Right atrium auricular region (tissue), 2 donors: ENCODE data around the gene UBN1. TPM values are rescaled to one million over a fixed set of nuclear protein-coding genes. Genes with fewer than 3 reads are reported as not detected.

ENCODE experiments used
- DNase-seq: peaks from one replicate; pipeline ENCODE4 v3.0.0-alpha.2; 2019; ENCODE audit warnings: low spot score
- H3K27ac ChIP-seq, 2 donors: fragments of 200-600 bp; sonication (generic); 1 replicate in 1 of 2; 2 replicates in 1 of 2; pipeline ENCODE4 v1.5.1; 2016 to 2019
- H3K27me3 ChIP-seq, 2 donors: fragments of 200-600 bp; sonication (generic); one replicate each; pipeline versions ENCODE4 v1.5.1 to v1.6.0; 2017 to 2019
- H3K36me3 ChIP-seq: fragments of 200-600 bp; sonication (generic); one replicate; pipeline ENCODE4 v1.5.1; 2016
- H3K4me1 ChIP-seq, 2 donors: fragments of 200-600 bp; sonication (generic); one replicate each; pipeline versions ENCODE4 v1.5.1 to v1.6.0; 2017 to 2019
- H3K4me3 ChIP-seq, 2 donors: fragments of 200-600 bp; sonication (generic); 1 replicate in 1 of 2; 2 replicates in 1 of 2; pipeline ENCODE4 v1.5.1; 2017 to 2019; ENCODE audit warnings: mild to moderate bottlenecking in 1 of 2, moderate library complexity in 1 of 2
- H3K9me3 ChIP-seq, 2 donors: fragments of 200-600 bp; sonication (generic); one replicate each; pipeline ENCODE4 v1.5.1; 2019
- total RNA-seq, 2 donors: library from RNA; depleted of rRNA; stranded (reverse); fragments of >200 nt; gene quantifications; one replicate each; pipeline ENCODE4 v1.1.0, GENCODE V29; 2016
- TF ChIP-seq, protein P1 (sequence below), 2 donors: fragments of 200-600 bp; sonication (generic); IDR thresholded peaks; one replicate each; pipeline ENCODE4 v1.5.1; 2019; ENCODE audit warnings: antibody characterized with exemption in 2 of 2

The UBN1 gene
- total RNA-seq, 2 donors from 2014 or later: 26.1 to 29.7 TPM

DNA sequence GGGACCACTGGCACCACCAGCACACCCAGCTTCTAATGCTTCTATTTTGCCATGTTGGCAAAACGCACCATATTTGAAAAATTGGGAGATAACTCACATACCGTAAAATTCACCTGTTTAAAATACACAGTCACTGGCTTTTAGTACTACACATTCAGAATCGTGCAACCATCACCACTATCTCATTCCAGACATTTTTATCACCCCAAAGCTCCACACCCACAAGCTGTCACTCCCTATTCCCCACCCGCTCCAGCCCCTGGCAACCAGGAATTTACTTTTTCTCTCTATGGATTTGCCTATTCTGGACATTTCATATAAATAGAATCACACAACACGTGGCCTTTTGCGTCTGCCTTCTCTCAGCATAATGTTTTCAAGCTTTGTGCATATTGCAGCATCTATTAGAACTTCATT, 64.7 kb downstream of the UBN1 start:
- TF ChIP-seq, protein P1, sequence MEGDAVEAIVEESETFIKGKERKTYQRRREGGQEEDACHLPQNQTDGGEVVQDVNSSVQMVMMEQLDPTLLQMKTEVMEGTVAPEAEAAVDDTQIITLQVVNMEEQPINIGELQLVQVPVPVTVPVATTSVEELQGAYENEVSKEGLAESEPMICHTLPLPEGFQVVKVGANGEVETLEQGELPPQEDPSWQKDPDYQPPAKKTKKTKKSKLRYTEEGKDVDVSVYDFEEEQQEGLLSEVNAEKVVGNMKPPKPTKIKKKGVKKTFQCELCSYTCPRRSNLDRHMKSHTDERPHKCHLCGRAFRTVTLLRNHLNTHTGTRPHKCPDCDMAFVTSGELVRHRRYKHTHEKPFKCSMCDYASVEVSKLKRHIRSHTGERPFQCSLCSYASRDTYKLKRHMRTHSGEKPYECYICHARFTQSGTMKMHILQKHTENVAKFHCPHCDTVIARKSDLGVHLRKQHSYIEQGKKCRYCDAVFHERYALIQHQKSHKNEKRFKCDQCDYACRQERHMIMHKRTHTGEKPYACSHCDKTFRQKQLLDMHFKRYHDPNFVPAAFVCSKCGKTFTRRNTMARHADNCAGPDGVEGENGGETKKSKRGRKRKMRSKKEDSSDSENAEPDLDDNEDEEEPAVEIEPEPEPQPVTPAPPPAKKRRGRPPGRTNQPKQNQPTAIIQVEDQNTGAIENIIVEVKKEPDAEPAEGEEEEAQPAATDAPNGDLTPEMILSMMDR (IDR thresholded peaks at IDR 0.05): no peak
- Histone ChIP-seq H3K4me3 (no peak overlapping the region), H3K36me3 (no peaks in the 10 kb centered on the region), H3K27ac (no peak overlapping the region), H3K9me3 (no peaks in the 10 kb centered on the region), H3K4me1 (no peaks in the 10 kb centered on the region), H3K27me3 (no peaks in the 10 kb centered on the region)
- DNase-seq: no peak

DNA sequence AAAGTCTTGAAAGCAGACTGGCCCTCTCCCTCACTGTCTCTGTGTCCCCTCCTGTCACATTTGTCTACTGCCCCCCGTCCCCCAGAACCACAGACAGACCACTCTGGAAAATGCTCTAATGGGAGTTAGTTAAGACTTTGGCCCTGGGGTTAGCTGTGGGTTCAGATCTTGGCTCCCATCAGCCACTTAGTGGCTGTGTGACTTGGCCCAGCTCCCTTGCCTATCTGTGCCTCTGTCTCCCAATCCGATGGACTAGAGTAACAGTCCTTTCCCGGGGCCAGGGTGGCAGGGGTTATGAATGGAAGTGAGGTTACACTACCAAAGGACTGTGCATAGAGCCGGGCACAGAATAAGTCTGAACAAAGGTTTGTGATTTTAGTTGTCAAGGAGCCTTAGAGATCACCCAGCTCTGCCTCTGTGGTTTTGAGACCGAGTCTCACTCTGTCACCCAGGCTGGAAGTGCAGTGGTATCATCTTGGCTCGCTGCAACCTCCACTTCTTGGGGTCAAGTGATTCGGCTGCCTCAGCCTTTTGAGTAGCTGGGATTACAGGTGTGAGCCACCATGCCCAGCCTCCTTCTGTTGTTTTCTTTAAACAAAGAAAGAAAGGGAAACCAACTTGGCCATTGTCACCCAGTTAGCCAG, 66.0 kb downstream of the UBN1 start:
- TF ChIP-seq, protein P1 (IDR thresholded peaks at IDR 0.05): no peak

DNA sequence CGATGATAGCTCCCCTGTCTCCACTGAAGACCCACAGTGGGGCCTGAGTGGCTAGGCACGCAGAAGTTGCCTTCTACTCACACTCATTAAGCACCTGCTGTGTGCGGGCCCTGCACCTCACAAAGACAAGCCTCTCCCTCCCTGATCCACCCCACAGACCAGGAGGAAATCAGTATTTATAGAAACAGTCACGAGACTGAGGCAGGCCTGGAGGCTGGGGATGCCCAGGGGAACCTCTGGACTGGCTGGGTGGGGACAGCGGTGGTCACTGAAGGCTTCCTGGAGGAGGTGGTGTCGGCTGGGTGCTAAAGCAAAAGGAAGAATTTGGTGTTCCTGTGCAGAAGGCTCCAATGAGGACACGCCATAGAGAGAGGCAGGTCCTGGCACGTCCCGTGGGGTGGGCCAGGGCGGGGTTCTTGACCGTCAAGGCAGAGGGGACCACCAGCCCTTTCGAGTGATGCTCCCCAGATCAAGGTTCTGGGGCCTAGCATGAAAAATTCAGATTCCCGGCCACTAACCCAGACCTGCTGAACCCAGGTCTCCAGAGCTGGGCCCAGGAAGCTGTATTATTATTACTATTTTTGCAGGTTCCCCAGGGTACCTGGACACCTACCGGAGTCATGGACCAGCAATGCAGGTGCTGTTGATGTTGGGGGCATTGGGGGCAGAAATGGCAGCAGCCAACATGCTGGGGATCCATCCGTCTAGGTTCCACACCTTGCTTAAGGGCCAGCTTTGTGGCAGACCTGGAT, 66.7 kb downstream of the UBN1 start:
- TF ChIP-seq, protein P1 (IDR thresholded peaks at IDR 0.05): no peak
- Histone ChIP-seq H3K27me3 (no peaks in the 10 kb centered on the region), H3K36me3 (no peaks in the 10 kb centered on the region), H3K4me1 (no peaks in the 10 kb centered on the region), H3K4me3 (no peak overlapping the region), H3K27ac (no peak overlapping the region), H3K9me3 (no peaks in the 10 kb centered on the region)
- no peak for DNase-seq

More for the DNA sequence above, 66.0 kb downstream of the UBN1 start:
- Histone ChIP-seq H3K27me3 (no peaks in the 10 kb centered on the region), H3K9me3 (no peaks in the 10 kb centered on the region), H3K4me3 (no peak overlapping the region), H3K4me1 (no peaks in the 10 kb centered on the region), H3K36me3 (no peaks in the 10 kb centered on the region), H3K27ac (no peak overlapping the region)
- DNase-seq: no peak

DNA sequence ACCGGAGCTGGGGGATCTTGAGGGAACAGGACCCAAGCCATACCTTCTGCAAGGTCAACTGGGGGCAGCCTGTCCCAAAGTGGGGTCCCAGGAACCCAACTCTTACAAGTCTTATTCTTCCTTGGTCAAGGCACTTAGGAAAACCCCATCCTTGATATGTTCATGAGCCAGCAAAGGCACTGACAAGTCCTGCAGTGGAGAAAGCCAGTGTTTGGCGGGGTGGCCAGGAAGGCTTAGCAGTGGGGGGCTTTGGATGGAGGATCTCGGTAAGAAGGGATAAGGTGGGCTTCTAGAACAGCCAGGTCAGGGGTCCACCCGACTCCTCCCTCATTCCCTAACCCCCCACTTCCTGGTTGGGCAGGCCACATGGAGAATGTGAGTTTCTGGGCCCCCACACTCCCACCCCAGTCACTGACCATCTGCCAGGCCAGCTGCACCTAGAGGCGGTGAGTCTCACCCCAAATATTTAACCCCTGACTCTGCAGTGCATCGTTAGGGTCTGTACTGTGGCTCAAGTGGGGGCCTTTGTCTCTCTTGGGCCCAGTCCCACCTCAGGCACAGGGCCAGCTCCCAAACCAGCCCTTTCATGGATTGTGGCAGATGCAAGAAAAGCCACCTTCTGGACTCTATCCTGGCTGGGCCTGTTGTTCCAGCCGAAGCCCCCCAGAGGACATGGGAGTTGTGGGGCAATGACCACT, 67.4 kb downstream of the UBN1 start:
- H3K9me3 ChIP-seq: no peaks in the 10 kb centered on the region
- TF ChIP-seq, protein P1 (IDR thresholded peaks at IDR 0.05): no peak
- no peak overlapping the region for H3K4me3 ChIP-seq
- no peaks in the 10 kb centered on the region for H3K4me1 ChIP-seq
- H3K36me3 ChIP-seq: no peaks in the 10 kb centered on the region
- no peak for DNase-seq
- no peaks in the 10 kb centered on the region for H3K27me3 ChIP-seq
- H3K27ac ChIP-seq: no peak overlapping the region

DNA sequence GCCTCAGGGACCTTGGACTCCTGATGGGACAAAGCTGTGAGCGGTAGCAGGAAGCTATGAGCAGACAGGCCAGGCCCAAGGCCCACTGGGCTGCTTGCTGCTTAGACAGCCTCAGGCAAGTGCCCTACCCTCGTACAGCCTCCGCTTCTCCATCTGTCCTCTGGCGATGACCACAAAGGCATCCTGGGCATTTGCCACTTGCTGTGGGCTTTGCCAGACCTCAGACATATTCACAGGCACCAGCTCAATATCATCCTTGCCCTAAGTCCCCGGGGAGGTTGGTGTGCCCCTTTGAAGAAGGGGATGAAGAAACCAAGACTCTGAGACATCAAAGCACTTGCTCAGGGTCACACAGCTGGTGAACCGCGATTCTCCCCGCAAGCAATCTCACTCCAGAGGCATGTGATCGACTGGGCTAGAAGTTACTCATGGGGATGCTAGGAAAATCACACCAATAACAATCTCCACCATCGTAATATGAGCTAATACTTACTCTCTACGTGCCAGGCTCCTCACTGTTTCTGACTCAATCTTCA, 68.0 kb downstream of the UBN1 start:
- Histone ChIP-seq H3K27ac (no peak overlapping the region), H3K4me3 (no peak overlapping the region), H3K4me1 (no peaks in the 10 kb centered on the region), H3K36me3 (no peaks in the 10 kb centered on the region), H3K27me3 (no peaks in the 10 kb centered on the region), H3K9me3 (no peaks in the 10 kb centered on the region)
- no peak for DNase-seq
- TF ChIP-seq, protein P1 (IDR thresholded peaks at IDR 0.05): no peak
